COLO668 (cell line): ENCODE measurements around the gene ALPK1.
"Not testable (repeated sequence)": the region's sequence is repeated elsewhere in the genome, so short reads cannot be mapped to it uniquely, and the experiment has no call there.

Experiments
- DNase-seq: peaks from one replicate; lab custom pipeline; 2025; ENCODE audit not compliant: unreplicated experiment; lab: John Stamatoyannopoulos, UW

The ALPK1 gene

DNA sequence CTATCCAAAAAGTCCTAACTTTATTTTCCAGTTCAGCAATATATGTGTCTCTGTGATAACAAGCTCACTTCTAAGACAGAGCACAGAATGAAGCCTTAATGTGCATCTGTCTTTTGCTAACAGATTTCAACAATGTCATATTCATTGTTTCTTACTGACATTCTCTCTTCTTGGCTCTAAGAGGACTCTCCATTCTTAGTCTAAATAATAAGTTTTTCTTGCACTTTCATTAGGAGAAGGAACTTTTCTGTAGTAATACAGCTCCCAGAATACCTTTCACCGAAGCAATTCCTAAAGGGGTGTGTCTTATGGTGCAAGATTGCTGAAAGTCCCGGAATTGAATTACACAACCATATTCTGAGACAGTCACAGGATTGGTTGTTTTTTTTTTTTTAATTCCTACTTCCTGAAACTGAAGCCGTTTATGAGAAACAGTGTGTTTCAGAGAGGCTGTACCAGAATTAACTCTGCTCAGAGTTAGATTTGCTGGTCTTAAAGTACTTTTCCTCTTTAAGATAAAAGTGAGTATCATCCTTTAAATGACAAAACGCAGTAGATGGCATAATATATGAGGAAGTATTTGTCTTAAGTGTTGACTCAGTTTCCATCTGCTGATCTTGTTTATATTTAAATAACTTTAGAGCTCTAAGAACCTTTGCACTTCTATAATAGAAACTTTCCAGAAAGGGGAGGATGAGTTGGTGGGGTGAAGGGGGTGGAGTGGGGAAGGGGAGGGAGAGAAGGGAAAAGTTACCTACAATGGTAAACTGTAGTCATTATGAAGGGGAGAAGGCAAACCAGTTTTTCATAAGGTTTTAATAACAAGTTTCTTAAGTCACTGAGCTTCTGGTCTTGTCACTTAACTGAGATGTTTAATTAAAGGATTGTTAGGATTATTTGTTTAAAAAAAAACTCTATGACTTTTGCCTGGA is at the start of gene ALPK1:
Gene ALPK1 (plus strand): TSS at position 421 of the 932 bp plus-strand sequence.
- DNase-seq = no peak

DNA sequence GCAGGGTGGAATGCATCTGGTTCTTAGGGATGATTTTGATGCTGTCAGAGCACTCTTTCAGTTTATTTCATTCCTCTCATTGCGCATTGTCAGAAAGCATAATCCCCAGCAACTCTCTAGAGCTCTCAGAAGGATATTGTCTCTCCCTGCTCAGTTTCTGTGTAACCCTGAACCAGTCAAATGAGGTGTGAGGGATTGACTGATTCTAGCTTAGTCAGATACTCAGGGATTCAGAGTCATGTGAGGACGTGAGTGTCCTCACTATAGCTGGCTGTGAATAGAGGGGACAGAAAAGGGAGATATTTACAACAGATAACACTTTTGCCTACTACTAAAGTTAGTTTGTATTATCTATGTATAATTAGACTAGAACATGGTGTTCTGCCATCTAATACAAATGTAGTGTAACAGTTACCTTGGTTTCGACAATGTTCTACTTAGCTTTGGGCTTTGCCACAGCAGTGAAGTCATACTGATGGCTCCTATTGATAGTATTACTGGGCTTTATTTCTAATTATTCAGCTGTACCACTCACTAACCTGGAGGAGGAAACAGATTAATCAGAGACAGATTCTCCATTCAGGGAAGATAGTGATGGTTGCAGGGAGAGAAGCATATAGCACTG is 46.0 kb upstream of the ALPK1 start:
- DNase-seq = no peak

DNA sequence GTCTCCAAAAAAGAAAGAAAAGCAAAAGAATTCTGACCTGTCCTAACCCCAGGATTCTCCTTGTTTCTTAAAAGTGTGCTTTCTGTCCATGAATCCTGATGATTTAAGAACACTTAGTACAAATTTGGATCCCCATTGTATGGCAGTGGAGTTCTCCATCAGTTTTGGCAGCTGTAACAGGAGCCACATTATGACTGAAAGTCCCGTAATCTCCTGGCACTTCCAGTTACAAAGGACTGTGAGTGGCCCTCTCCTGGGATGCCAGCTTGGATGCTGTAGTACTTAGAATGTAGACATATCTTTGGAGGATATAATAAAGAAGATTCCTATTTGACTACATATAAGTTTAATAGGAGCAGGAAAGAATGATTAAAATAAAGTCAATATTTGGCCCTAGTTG is 44.9 kb upstream of the ALPK1 start:
- DNase-seq = no peak

DNA sequence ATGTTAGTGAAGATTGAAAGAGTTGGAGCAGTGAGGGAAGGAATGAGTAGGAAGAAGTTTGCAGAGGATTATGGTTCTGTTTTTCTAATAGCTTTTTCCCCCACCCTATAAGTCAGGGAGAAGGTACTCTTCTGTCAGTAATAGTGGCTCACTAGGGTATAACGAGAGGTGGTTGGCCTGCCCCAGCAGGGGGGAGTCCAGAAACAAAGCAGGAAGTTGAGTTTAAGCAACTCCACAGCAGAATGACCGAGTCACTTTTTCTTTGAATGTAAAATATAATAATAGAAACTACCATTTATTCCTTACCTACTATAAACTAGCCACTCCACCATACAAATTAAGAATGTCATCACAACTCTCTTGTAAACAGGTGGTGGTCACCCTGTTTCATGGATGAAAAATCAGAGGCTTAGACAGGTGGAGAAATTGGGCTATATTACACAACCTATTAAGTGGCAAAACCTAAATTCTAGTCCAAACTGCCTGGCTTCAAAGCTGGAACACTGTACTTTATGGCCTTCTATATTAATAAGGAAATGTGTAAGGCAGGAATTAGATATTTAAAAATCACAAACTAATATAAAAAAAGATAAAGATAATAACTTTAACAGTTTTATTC is 43.7 kb upstream of the ALPK1 start:
- DNase-seq = no peak

DNA sequence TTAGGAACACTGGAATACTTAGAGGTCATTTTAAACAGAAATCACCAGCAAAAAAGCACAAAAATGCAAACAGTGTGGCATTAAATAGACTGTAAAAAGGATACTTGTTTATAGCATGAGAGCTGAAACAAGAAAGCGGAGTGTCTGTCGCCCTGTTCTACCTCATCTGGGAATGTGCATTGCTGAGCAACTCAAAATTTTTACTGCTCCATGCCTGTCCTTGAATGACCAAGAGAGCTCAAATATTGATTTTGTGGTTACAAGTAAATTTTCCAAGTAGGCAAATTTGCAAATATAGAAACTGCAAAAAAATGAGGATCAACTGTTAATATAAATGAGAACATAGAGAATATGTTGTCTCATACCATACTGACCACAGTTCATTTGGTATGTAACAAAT is 40.1 kb upstream of the ALPK1 start:
- no peak for DNase-seq

DNA sequence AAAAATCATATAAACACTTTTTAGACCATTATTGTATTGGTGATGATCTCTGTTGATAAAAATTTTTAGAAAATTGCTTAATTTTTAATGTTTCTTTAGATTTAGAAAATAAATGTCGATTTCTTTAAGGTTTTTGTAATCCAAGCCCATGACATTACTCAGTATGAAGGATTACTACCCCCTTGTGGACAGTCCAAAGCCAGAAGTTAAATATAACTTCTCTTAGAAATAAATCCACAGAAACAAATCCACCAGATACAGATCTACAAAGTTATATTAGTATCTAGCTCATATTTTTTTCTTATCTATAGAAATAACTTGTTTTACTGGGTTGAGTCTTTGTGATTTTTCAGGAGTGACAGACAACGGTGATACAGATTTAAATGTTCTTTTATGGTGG is 30.3 kb upstream of the ALPK1 start:
- no peak for DNase-seq

DNA sequence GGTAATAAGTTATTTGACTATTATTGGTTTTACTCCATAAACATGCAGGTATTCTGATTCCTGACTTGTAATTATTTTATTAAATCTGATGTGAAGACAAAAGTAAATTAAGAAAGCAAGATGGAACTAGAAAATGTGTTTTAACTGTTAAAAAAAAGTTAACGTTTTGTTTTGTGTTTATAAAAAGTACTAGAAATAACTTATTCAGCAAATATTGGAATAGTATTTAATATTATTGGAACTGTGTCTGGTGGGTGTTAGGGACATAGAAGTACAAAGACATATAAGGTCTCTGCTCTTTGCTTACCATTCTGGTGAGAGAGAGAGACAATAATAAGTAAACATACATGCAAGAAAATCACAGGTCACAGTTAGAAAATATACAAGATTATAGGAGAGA is 27.1 kb upstream of the ALPK1 start:
- DNase-seq = no peak

DNA sequence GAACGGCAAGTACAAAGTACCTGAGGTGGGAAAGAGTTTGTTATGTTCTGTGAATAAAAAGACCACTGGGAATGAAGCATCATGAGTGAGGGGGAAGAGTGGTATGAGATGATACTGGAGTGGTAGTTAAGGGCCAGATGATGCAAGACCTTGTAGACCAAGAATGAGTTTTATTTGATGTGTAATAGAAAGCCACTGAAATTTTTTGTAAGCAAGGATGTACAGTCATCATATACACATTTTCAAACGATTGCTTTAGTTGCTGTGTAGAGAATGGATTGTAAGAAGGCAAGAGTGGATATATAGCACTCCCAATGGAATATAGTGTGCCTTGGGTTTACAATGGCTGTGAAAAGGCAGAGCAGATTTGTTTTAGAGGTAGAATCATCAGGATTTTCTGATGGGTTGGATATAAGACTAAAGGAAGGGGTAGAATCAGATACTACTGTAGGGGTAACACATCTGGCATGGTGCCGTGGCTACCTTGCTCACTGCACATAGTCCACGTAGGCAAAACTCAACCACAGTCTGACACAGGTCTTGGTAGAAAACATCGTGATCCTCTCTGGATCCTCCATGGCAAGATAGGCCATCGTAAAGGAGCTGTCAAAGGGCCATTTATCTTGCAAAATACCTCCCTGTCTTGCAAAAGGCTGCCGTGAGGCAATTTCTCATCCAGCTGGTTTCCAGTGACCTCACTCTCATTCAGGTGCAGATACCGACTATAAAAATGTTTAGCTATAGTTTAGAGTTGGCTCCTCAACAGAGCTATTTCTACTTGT is 26.3 kb upstream of the ALPK1 start:
- no peak for DNase-seq

DNA sequence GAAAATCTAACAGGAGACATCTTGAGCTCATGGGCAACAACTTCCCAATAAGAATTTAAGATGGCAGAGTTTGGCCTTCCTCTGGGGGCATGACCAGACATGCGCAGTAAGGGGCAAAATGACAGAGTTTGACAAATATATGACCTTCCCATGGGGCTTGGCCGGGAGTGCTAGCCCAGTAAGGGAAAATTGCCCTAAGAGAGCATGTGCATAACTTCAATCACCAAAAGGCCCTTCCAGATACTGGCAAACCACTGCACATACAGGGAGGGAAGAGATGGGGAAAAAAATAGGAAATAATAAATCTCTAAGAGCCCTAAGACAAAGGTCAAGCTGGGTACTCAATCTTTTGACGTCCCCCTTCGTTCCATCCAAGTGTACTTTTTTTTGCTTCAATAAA is 24.9 kb upstream of the ALPK1 start:
- no peak for DNase-seq

DNA sequence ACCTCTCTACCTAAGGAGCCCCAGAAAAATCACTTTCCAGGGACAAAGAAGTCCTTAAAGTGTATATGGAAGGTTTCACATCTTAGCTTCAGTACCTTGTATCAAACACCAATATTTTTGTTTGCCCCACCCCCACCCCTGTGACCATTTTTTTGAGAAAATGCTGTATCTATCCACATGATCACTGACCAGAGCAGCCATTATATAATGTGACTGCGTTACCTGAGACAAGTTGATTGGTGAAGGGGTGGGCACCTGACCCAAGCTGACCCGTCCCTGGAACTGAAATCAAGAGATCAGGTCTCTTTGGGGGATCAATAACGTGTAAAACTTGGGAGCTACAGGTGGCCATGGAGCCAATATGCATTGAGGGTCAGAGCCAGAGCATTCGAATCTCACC is 22.2 kb upstream of the ALPK1 start:
- no peak for DNase-seq

DNA sequence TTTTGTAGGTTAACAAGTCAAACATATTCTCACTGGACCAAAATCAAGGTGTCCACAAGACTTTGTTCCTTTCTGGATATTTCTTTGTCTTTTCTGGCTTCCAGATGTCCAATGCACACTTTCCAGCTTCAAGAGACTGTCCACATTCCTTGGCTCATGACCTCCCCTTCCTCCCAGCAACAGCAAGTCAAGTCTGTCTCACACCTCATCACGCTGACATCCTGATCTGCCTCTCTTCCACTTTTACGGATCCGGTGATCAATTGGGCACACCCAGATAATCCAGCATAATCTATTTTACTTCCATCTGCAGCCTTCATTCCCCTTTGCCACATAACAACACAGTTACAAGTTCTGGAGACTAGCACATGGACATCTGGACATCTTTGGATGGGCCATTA is 21.1 kb upstream of the ALPK1 start:
- DNase-seq = no peak

DNA sequence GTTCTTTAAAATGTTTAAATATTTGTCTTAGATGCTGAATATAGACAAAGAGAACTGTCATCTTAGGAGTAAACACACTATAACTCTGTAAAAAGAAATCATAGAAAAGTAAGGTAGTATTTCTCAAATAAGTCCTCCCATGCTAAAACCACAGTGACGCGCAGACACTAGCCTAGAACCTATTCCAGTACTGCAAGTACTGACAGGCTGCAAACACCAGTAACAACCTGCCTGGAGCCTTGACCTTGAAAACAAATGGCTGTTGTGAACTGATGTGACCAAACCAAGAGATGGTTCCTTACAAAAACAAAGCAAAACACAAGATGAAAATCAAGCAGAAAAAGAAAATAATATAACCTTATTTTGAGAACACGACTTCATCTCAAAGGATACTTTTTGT is 19.9 kb upstream of the ALPK1 start:
- no peak for DNase-seq

DNA sequence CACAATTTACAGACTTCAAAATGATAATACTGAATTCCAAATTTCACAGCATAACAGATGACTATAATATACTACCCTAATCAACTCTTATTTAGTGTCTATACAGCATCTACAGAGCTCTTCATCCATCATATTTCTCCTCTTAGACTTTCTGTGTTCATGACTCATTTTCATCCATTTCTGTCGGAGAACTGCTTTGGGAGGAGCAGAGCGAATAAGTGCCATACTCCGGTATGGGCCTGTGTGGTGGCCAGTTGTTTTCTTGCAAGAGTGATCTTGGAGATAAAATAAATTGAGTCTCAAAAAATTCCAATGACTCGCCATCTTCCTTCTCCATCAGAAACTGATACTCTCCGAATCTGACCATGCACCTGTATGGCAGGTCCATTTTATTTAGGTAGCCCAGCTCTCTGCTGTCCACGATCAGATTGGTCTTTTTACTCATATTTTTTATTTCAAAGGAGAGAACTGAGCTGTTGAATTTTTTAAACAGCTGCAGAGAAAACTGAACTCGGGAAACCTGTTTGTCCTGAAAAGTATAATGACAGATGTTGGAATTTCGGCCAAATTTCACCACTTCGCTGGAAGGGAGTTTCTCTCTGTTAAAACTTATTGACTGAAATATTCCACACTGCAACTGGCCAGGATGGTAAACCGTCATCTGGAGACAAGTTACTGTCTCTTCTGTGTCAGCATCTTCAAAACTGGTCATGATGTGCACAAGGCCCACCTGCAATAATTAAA is 19.3 kb upstream of the ALPK1 start:
- no peak for DNase-seq

DNA sequence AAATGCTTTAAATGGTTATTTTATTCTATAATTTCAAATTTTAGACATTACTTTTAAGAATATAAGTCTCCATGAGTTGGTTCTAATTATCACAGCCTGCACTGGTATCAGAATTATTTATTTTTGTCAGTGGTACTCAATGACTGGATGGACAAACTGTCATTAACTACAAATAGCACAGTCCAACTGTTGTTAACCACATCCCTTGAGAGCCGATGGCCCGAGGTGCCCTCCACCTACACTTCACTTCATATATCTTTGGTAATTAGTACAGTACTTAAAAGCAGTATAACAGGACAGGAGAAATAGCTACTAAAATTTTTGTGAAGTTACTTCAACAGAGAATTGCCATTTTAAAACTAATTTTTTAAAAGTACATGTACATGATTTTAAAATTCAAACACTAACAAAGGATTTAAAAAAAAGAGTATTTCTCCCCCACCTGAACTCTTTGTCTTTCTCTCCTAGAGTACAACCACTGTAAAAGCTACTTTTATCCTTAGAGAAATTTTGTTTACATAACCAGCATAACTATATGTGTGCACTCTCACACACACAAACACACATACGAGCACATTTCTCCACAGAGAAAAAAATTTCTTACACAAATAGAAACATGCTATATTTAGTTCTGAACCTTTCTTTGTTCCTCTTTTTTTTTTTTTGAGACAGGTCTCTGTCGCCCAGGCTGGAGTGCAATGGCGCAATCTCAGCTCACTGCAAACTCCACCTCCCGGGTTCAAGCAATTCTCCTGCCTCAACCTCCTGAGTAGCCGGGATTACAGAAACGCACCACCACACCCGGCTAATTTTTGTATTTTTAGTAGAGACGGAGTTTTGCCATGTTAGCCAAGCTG is 17.9 kb upstream of the ALPK1 start:
- DNase-seq = no peak

DNA sequence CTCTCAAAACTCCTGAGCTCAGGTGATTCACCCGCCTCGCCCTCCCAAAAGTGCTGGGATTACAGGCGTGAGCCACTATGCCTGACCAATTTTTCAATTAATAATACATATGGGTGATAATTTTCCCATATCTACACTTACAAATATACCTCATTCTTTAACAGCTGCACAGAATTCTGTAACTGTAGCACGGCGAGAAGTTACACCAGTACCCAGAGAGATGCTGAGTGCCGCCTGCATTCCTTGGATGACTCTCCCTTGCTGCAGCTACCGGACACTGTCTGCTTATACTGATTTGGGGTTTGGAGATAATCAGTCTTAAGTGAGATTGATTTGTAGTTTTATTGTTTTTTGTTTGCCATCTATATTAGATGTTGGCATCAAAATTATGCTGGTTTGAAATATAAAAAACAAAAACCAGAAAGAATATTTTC is 17.3 kb upstream of the ALPK1 start:
- DNase-seq = no peak

DNA sequence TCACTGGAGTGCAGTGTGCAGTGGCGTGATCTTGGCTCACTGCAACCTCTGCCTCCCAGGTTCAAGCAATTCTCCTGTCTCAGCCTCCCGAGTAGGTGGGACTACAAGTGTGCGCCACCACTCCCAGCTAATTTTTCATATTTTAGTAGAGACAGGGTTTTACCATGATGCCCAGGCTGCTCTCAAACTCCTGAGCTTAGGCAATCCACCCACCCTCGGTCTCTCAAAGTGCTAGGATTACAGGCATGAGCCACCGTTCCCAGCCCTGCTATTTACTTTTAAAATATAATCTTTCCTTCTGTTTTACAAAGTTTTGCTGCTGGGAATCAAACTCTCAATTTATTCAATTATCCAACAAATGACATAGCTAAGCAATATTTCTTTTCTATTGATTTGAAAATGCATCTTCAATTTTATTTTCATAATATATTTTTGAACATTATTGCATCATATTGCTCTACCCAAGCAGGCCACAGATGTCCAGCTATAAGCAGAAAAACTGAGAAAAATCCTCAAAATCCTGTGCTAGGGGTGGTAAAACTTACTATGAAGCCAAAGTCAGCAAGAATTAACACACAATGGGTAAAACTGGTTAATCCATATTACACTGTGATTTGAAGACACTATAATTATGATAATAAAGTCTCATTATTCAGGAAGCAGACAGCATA is 16.6 kb upstream of the ALPK1 start:
- DNase-seq = no peak

DNA sequence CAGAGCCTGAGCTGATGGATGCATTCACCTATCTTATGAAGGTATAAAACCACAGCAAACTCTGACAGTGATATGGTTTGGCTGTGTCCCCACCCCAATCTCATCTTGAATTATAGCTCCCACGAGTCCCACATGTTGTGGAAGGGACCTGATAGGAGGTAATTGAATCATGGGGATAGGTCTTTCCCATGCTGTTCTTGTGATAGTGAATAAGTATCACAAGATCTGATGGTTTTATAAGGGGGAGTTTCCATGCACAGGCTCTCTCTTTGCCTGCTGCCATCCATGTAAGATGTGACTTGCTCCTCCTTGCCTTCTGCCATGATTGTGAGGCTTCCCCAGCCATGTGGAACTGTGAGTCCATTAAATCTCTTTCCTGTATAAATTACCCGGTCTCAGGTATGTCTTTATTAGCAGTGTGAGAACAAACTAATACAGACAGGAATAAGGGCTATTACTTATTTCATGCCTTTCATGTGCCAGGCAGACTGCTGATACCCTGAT is 15.2 kb upstream of the ALPK1 start:
- DNase-seq = not testable (repeated sequence)

DNA sequence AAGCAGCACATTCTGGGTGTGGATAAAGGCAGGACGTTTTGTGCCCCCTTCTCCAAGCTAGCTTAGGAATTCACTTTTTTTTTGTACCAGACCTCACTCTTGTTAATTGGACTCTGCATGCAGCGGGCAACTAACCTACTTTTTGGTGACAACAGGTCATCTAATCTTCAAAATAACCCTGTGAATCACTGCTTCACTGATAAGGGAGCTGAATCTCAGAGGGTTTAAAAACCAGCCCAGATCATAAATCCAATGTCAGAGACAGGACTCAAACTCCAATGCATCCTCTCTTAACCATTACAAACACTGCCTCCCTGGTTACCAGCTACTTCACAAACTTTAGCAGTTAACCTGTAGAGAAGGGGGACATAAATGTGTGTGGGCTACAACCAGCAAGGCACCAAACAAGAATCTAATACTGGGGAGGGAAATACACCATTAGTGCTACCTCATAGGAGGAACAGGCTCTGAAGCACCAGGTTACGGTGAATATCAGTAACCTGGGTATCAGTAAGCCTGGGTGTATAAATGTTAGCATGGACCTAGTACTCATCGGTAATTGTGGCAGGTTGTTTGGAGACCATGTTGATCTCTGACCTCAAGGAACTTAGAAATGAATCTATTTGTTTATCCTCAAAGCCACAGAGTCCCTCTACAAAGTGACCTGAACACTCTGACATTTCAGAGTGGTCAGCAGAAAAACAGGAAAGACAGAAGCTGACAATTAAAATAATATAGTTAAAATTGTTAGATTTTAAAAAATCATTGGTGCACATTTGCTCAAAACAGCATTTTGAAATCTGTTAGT is 14.1 kb upstream of the ALPK1 start:
- no peak for DNase-seq
